Endothelial cell of umbilical vein (primary cell): ENCODE measurements around the gene SNAPIN. TPM values are rescaled to one million over a fixed set of nuclear protein-coding genes. Genes with fewer than 3 reads are reported as not detected.

Experiments
- BruUV-seq: library from RNA; stranded (reverse); fragments of 400-500 nt; replicated peaks from 2 replicates; lab custom pipeline; 2021; lab: Mats Ljungman, UMichigan
- CTCF ChIA-PET: fragments of 300-600, 350-600 bp; sonication (Branson Sonifier 250); formaldehyde crosslinking; loops from one replicate; lab custom pipeline; 2021; ENCODE audit warnings: antibody characterized with exemption, inconsistent platforms; lab: Charles Lee
- POLR2A ChIA-PET: fragments of 300-600, 350-600 bp; sonication (Branson Sonifier 250); formaldehyde crosslinking; loops from one replicate; lab custom pipeline; 2021; ENCODE audit warnings: antibody characterized with exemption, inconsistent platforms; lab: Charles Lee
- DNase-seq: peaks from one replicate; pipeline ENCODE4 v3.0.0-alpha.2; 2011; ENCODE audit warnings: low read depth, low spot score
- FAIRE-seq: peaks from 2 replicates; lab custom pipeline; 2011; peaks lifted over from hg19 to GRCh38; lab: Jason Lieb, UNC
- H2AFZ ChIP-seq: 2 replicates; pipeline ENCODE4 v1.6.0; 2012; ENCODE audit warnings: low read depth, low read length, control low read depth, inconsistent platforms
- H3K27ac ChIP-seq: 2 replicates; pipeline ENCODE4 v1.5.1; 2011; ENCODE audit warnings: low read depth, mild to moderate bottlenecking, control low read depth, low read length, moderate library complexity; ENCODE audit not compliant: insufficient read depth
- H3K27me3 ChIP-seq, 2 experiments: 2 replicates each; pipeline versions ENCODE4 v1.6.0 to v1.6.1; 2011; ENCODE audit warnings: low read length in 2 of 2, mixed read lengths in 1 of 2; ENCODE audit not compliant: control insufficient read depth in 2 of 2, insufficient read depth in 2 of 2
- H3K36me3 ChIP-seq, 2 experiments: 2 replicates in 1 of 2; 3 replicates in 1 of 2; pipeline ENCODE4 v1.5.1; 2011; ENCODE audit warnings: low read length in 2 of 2, mild to moderate bottlenecking in 1 of 2, moderate library complexity in 1 of 2; ENCODE audit not compliant: control insufficient read depth in 2 of 2, insufficient read depth in 2 of 2; ENCODE audit errors: extremely low read depth in 1 of 2
- H3K4me1 ChIP-seq: 3 replicates; pipeline ENCODE4 v1.5.1; 2011; ENCODE audit warnings: mild to moderate bottlenecking, low read length; ENCODE audit not compliant: control insufficient read depth, insufficient read depth; ENCODE audit errors: extremely low read depth
- H3K4me2 ChIP-seq: 2 replicates; pipeline ENCODE4 v1.6.1; 2011; ENCODE audit warnings: low read length, control low read depth, mixed read lengths; ENCODE audit not compliant: insufficient read depth
- H3K4me3 ChIP-seq, 3 experiments: fragments of 200-600 bp in 1 of 3; sonication (generic), shearing (Covaris generic) in 1 of 3; replicated peaks in 1 of 3; 2 replicates each; pipeline ENCODE4 v1.5.1; 2011 to 2016; ENCODE audit warnings: control low read depth in 3 of 3, low read length in 3 of 3, mild to moderate bottlenecking in 2 of 3, inconsistent platforms in 1 of 3, low read depth in 1 of 3, moderate library complexity in 1 of 3; ENCODE audit not compliant: insufficient read depth in 1 of 3
- H3K79me2 ChIP-seq: 2 replicates; pipeline ENCODE4 v1.6.0; 2012; ENCODE audit warnings: low read length, inconsistent platforms; ENCODE audit not compliant: control insufficient read depth, insufficient read depth
- H3K9ac ChIP-seq: replicated peaks from 2 replicates; pipeline ENCODE3; 2011; ENCODE audit warnings: low read length, control low read depth; ENCODE audit not compliant: insufficient read depth; ENCODE audit errors: extremely low read depth
- H3K9me1 ChIP-seq: replicated peaks from 3 replicates; pipeline ENCODE4 v1.6.0; 2011; ENCODE audit warnings: mild to moderate bottlenecking, low read length; ENCODE audit not compliant: control insufficient read depth, insufficient read depth; ENCODE audit errors: extremely low read depth
- H3K9me3 ChIP-seq: replicated peaks from 2 replicates; pipeline ENCODE4 v1.5.1; 2012; ENCODE audit warnings: low read length, inconsistent platforms; ENCODE audit not compliant: control insufficient read depth, insufficient read depth
- H4K20me1 ChIP-seq: replicated peaks from 2 replicates; pipeline ENCODE3; 2011; ENCODE audit warnings: mild to moderate bottlenecking, low read length; ENCODE audit not compliant: control insufficient read depth, insufficient read depth; ENCODE audit errors: extremely low read depth
- EZH2 ChIP-seq: IDR thresholded peaks from 2 replicates; pipeline ENCODE4 v1.6.1; 2012; ENCODE audit warnings: borderline replicate concordance, low read depth, mild to moderate bottlenecking, moderate library complexity, low read length, inconsistent platforms; ENCODE audit not compliant: severe bottlenecking
- FOS ChIP-seq: IDR thresholded peaks from 2 replicates; pipeline ENCODE4 v1.6.1; 2011; ENCODE audit warnings: mild to moderate bottlenecking, low read length, moderate library complexity, borderline replicate concordance; ENCODE audit not compliant: insufficient read depth
- GATA2 ChIP-seq: IDR thresholded peaks from 2 replicates; pipeline ENCODE4 v1.7.0; 2011; ENCODE audit warnings: low read depth, mild to moderate bottlenecking, moderate library complexity, mixed read lengths, low read length; ENCODE audit not compliant: insufficient read length, insufficient read depth
- MYC ChIP-seq: IDR thresholded peaks from one replicate; pipeline ENCODE4 v1.6.1; 2011; ENCODE audit warnings: mild to moderate bottlenecking, low read depth, low read length
- POLR2A ChIP-seq: IDR thresholded peaks from 2 replicates; pipeline ENCODE4 v1.6.1; 2012; ENCODE audit warnings: low read depth, mild to moderate bottlenecking, control low read depth, low read length
- dilution Hi-C: fragments of 300-500 bp; cut with MboI; formaldehyde crosslinking; loops from one replicate; pipeline ENCODE4 v1.15.0; 2019; ENCODE audit warnings: low sequenced_read_pairs; ENCODE audit not compliant: extremely low pct_ligation_motif_present
- intact Hi-C: fragments of 100-400 bp; cut with micrococcal nuclease; formaldehyde crosslinking; loops from one replicate; pipeline ENCODE4 v1.10.0; 2022
- polyA plus RNA-seq, 4 experiments: library from polyadenylated mRNA; depleted of rRNA in 3 of 4; stranded (reverse) in 3 of 4; unstranded in 1 of 4; fragments of >200 nt; gene quantifications; 2 replicates each; pipeline versions ENCODE4 v1.2.1 to v1.2.3, GENCODE V29; 2011 to 2012; ENCODE audit warnings: missing spikeins in 1 of 4
- total RNA-seq: library from RNA; stranded (reverse); gene quantifications from 2 replicates; pipeline ENCODE4 v1.2.3, GENCODE V29; 2021
- TF ChIP-seq, protein P1 (sequence below), 2 donors: IDR thresholded peaks; 1 replicate in 1 of 2; 2 replicates in 1 of 2; pipeline ENCODE4 v1.5.1; 2011; ENCODE audit warnings: low read length in 2 of 2, mild to moderate bottlenecking in 2 of 2, moderate library complexity in 2 of 2, control low read depth in 1 of 2, inconsistent platforms in 1 of 2, low read depth in 1 of 2; ENCODE audit not compliant: insufficient read depth in 1 of 2; ENCODE audit errors: extremely low read depth in 1 of 2
- TF ChIP-seq, protein P2 (sequence below): IDR thresholded peaks from 2 replicates; pipeline ENCODE4 v1.6.1; 2011; ENCODE audit not compliant: insufficient read depth, insufficient read length

The SNAPIN gene
- total and polyA plus RNA-seq, 2 donors (not counting 3 experiments of a cell fraction or from before 2014, with no cell fraction given), result 36.8 to 55.1 TPM

DNA sequence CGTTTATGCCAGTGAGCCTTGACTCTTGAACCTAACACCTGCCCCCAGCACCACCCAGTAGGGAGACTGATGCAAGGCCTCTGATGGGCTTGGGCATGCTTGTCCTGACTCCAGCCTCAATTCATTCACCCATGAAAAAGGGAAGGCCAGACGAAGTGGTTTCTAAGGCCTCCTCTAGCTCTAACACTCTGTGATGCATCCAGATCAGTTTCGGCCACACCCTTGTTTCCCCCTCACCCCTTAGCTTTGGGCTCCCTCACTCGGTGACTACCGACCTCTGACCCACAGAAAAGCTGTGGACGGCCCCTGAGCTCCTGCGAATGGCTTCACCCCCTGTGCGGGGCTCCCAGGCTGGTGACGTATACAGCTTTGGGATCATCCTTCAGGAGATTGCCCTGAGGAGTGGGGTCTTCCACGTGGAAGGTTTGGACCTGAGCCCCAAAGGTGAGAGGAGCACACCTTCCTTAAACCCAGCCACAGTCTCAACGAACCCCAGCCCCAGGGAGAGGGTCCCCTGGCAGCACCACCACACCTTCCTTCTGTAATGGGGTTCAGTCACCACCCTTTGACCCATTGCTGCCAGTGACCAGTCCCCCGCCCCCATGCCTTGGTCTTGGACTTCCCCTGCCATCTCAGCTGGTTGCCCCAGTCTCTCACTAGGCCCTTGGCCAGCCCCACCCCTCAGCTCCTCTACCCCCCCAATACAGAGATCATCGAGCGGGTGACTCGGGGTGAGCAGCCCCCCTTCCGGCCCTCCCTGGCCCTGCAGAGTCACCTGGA lies 29.0 kb downstream of the SNAPIN start:
- H3K4me3 ChIP-seq, result no peak overlapping the region
- TF ChIP-seq, protein P1, sequence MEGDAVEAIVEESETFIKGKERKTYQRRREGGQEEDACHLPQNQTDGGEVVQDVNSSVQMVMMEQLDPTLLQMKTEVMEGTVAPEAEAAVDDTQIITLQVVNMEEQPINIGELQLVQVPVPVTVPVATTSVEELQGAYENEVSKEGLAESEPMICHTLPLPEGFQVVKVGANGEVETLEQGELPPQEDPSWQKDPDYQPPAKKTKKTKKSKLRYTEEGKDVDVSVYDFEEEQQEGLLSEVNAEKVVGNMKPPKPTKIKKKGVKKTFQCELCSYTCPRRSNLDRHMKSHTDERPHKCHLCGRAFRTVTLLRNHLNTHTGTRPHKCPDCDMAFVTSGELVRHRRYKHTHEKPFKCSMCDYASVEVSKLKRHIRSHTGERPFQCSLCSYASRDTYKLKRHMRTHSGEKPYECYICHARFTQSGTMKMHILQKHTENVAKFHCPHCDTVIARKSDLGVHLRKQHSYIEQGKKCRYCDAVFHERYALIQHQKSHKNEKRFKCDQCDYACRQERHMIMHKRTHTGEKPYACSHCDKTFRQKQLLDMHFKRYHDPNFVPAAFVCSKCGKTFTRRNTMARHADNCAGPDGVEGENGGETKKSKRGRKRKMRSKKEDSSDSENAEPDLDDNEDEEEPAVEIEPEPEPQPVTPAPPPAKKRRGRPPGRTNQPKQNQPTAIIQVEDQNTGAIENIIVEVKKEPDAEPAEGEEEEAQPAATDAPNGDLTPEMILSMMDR (IDR thresholded peaks at IDR 0.05; ENCODE audit: extremely low read depth in 1 of 2, insufficient read depth in 1 of 2, low read depth in 1 of 2, low read length in 2 of 2), result no peak
- TF ChIP-seq EZH2 (no peak), FOS (no peak), POLR2A (no peak), GATA2 (no peak), MYC (no peak)
- TF ChIP-seq, protein P2, sequence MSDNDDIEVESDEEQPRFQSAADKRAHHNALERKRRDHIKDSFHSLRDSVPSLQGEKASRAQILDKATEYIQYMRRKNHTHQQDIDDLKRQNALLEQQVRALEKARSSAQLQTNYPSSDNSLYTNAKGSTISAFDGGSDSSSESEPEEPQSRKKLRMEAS, result no peak
- no peaks in the 10 kb centered on the region for H3K9me1 ChIP-seq
- no peaks in the 10 kb centered on the region for H3K4me1 ChIP-seq
- no peaks in the 10 kb centered on the region for H3K9me3 ChIP-seq
- H3K4me2 ChIP-seq, result no peak overlapping the region
- dilution Hi-C loops (no loop called here), intact Hi-C loops (no loop called here)
- peaks cover 0 to 19% of the 10 kb centered on the region in 2 experiments for H3K36me3 ChIP-seq
- FAIRE-seq (no peak), DNase-seq (no peak)
- ChIA-PET POLR2A (no interaction called here), CTCF (interaction anchor here (1.7 kb wide), 1 partner anchor 11 kb away, joined by 5 read pairs; no protein-coding TSS in a partner anchor)
- no peak overlapping the region for H3K27ac ChIP-seq
- H2AFZ ChIP-seq, result no peak overlapping the region
- H3K9ac ChIP-seq, result no peak overlapping the region
- H3K27me3 ChIP-seq, result no peaks in the 10 kb centered on the region
- no peaks in the 10 kb centered on the region for H4K20me1 ChIP-seq
- no TSS peak for BruUV-seq
- H3K79me2 ChIP-seq, result no peaks in the 10 kb centered on the region
